HL-60 (cell line): ENCODE results near the gene SGMS1.

Experiments
- CTCF ChIP-seq: IDR thresholded peaks from one replicate; pipeline ENCODE4 v1.5.1; 2011; ENCODE audit warnings: low read length, control low read depth, inconsistent platforms; ENCODE audit not compliant: insufficient read depth
- POLR2AphosphoS5 ChIP-seq: IDR thresholded peaks from 2 replicates; pipeline ENCODE4 v1.6.1; 2012; ENCODE audit warnings: low read depth
- TF ChIP-seq, protein P1 (sequence below): IDR thresholded peaks from 2 replicates; pipeline ENCODE4 v1.6.1; 2012; ENCODE audit warnings: low read depth; ENCODE audit not compliant: insufficient replicate concordance

DNA sequence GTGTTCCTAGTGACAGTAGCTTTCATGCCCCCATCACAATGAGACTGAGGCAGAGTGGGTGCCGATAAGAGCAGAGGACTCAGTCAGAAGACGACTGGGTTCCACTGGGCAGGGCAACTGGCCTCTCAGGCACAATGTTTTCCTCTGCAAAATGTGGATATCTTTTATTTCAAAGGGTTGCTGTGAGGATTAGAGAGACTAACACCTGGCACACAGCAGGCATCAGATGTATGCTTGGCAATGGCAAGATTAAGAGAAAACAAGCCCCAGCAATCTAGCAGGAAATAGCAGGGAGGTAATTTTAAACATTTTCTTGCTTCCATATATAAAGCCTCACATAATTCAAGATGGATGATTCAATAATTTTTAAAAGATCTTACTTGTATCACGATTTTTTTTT, 28.0 kb downstream of the SGMS1 start:
- TF ChIP-seq CTCF (no peak), POLR2AphosphoS5 (no peak)
- TF ChIP-seq, protein P1, sequence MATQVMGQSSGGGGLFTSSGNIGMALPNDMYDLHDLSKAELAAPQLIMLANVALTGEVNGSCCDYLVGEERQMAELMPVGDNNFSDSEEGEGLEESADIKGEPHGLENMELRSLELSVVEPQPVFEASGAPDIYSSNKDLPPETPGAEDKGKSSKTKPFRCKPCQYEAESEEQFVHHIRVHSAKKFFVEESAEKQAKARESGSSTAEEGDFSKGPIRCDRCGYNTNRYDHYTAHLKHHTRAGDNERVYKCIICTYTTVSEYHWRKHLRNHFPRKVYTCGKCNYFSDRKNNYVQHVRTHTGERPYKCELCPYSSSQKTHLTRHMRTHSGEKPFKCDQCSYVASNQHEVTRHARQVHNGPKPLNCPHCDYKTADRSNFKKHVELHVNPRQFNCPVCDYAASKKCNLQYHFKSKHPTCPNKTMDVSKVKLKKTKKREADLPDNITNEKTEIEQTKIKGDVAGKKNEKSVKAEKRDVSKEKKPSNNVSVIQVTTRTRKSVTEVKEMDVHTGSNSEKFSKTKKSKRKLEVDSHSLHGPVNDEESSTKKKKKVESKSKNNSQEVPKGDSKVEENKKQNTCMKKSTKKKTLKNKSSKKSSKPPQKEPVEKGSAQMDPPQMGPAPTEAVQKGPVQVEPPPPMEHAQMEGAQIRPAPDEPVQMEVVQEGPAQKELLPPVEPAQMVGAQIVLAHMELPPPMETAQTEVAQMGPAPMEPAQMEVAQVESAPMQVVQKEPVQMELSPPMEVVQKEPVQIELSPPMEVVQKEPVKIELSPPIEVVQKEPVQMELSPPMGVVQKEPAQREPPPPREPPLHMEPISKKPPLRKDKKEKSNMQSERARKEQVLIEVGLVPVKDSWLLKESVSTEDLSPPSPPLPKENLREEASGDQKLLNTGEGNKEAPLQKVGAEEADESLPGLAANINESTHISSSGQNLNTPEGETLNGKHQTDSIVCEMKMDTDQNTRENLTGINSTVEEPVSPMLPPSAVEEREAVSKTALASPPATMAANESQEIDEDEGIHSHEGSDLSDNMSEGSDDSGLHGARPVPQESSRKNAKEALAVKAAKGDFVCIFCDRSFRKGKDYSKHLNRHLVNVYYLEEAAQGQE: no peak
